Cardiac muscle cell (in vitro differentiated cells and primary cell): ENCODE results near the gene IRF4. TPM values are rescaled to one million over a fixed set of nuclear protein-coding genes. Genes with fewer than 3 reads are reported as not detected.

Experiments
- DNase-seq, 2 donors: peaks; one replicate each; pipeline versions ENCODE4 v3.0.0 to v3.0.0-alpha.2; 2010 to 2017; ENCODE audit warnings: low read depth in 1 of 2, low spot score in 1 of 2
- H3K27ac ChIP-seq: fragments of 200-600 bp; sonication (generic); 2 replicates; pipeline ENCODE4 v1.5.1; 2016
- H3K27me3 ChIP-seq: fragments of 200-600 bp; sonication (generic); 2 replicates; pipeline ENCODE4 v1.6.0; 2016; ENCODE audit warnings: control low read depth
- H3K36me3 ChIP-seq: fragments of 200-600 bp; sonication (generic); 2 replicates; pipeline ENCODE4 v1.5.1; 2016; ENCODE audit warnings: control low read depth
- H3K4me1 ChIP-seq: fragments of 200-600 bp; sonication (generic); 2 replicates; pipeline ENCODE4 v1.8.1; 2017; ENCODE audit warnings: low read depth, mild to moderate bottlenecking, mixed run types
- H3K4me3 ChIP-seq: fragments of 200-600 bp; sonication (generic); 2 replicates; pipeline ENCODE4 v1.5.1; 2016; ENCODE audit warnings: mild to moderate bottlenecking
- H3K9me3 ChIP-seq: fragments of 200-600 bp; sonication (generic); 2 replicates; pipeline ENCODE4 v1.5.1; 2017; ENCODE audit warnings: low read depth, mild to moderate bottlenecking, control low read depth
- CTCF ChIP-seq: IDR thresholded peaks from 2 replicates; pipeline ENCODE4 v1.5.1; 2012; ENCODE audit warnings: low read depth, mild to moderate bottlenecking, low read length
- polyA plus RNA-seq: library from polyadenylated mRNA; unstranded; fragments of >200 nt; fragmentation: Nextera tagmentation; extraction: Ambion mirVana; gene quantifications from 2 replicates; pipeline ENCODE4 v1.2.1, GENCODE V29; 2016
- total RNA-seq: library from RNA; depleted of rRNA; stranded (reverse); fragments of >200 nt; gene quantifications from 2 replicates; pipeline ENCODE4 v1.2.3, GENCODE V29; 2016

IRF4 gene
- total and polyA plus RNA-seq, 2 experiments from 2014 or later, result not detected

GRCh38 chr6:380234-381218 lies 11.0 kb upstream of the IRF4 start:
- H3K4me1 ChIP-seq, result no peaks in the 10 kb centered on the region
- TF ChIP-seq CTCF, result no peak
- H3K27me3 ChIP-seq, result peaks cover 37% of the 10 kb centered on the region
- no peak for DNase-seq
- H3K4me3 ChIP-seq, result no peak overlapping the region
- no peak overlapping the region for H3K27ac ChIP-seq
- H3K36me3 ChIP-seq, result no peaks in the 10 kb centered on the region
- H3K9me3 ChIP-seq, result no peaks in the 10 kb centered on the region

- Histone ChIP-seq H3K27me3 (peaks cover 51% of the 10 kb centered on the region), H3K36me3 (no peaks in the 10 kb centered on the region), H3K9me3 (no peaks in the 10 kb centered on the region), H3K4me1 (no peaks in the 10 kb centered on the region), H3K27ac (no peak overlapping the region), H3K4me3 (no peak overlapping the region)
- no peak for DNase-seq
- no peak for TF ChIP-seq CTCF
Observed at GRCh38 chr6:381742-382461, 9.7 kb upstream of the IRF4 start.

DNA sequence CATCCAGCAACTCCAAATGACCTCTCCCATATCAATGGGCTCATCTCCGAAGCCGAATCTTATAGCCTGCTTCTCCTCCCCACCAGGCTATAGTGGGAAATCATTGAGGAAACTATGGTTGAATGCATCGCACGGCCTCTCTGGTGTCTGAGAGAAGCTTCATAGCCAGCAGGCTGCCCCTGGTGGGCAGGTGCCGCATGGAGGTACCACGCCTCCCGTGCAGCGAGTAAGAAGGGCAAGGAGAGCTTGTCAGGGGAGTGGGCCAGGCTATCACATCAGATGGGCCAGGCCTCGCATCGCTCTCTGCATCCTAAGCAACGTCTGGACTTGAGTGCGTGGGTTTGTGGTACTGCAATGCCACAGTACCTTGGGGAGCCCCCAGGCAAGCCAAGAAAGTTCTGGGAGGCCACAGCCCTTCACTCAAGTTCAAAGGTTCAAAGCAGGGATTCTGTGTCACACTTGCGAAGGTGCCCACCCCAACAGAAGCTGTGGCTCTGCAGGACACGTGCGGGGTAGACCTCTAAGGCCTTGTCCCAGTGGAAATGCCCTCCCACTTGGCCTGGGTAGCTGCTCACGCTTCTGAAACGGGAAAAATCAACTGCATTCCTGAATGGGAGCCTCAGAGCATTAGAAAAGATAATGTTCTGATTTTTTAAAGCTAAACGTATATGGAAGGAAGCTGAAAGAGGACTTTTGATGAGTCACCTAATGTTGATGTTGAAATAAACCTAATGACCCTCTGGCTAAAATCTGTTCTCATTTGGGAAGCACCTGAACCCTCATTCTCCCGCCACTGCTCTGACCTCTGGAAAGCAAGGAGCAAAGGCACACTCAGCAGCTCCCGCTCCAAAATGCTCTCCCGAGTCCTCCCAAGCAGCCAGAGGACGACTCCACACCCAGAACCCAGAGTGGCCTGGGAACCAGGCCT lies 8.4 kb upstream of the IRF4 start:
- DNase-seq, result no peak
- no peaks in the 10 kb centered on the region for H3K9me3 ChIP-seq

DNA sequence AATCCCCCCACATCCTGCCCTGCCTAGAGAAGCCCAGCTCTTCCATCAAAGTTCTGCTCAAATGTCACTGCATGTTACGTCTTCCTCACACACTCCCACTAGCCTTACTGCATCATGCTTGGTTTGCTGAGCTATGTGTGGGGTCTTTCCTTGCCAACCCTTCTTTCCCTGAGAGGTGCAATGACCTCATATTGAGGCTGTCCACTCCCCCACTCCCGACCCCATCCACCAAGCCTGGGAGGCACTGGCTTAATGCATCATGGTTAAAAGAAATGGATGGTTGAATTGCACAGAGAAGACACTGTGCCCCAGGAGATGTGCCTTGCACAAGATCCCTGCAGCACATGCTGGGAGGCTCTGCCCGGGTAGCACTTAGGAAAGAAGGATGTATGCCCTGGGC lies 7.7 kb upstream of the IRF4 start:
- no peak for TF ChIP-seq CTCF
- DNase-seq, result no peak
- no peaks in the 10 kb centered on the region for H3K9me3 ChIP-seq
- H3K4me3 ChIP-seq, result no peak overlapping the region
- H3K36me3 ChIP-seq, result no peaks in the 10 kb centered on the region
- H3K27ac ChIP-seq, result no peak overlapping the region
- H3K4me1 ChIP-seq, result no peaks in the 10 kb centered on the region
- peaks cover 71% of the 10 kb centered on the region for H3K27me3 ChIP-seq

More for the DNA sequence above, 8.4 kb upstream of the IRF4 start:
- Histone ChIP-seq H3K27me3 (peaks cover 64% of the 10 kb centered on the region), H3K36me3 (no peaks in the 10 kb centered on the region), H3K4me1 (no peaks in the 10 kb centered on the region), H3K27ac (no peak overlapping the region), H3K4me3 (no peak overlapping the region)
- no peak for TF ChIP-seq CTCF

GRCh38 chr6:384898-385297 lies 6.7 kb upstream of the IRF4 start:
- H3K27me3 ChIP-seq, result peaks cover 81% of the 10 kb centered on the region

More at GRCh38 chr6:384898-385297, 6.7 kb upstream of the IRF4 start:
- no peaks in the 10 kb centered on the region for H3K36me3 ChIP-seq
- no peak overlapping the region for H3K4me3 ChIP-seq
- H3K27ac ChIP-seq, result no peak overlapping the region
- H3K4me1 ChIP-seq, result no peaks in the 10 kb centered on the region
- no peak for TF ChIP-seq CTCF
- H3K9me3 ChIP-seq, result no peaks in the 10 kb centered on the region
- no peak for DNase-seq
